Left hindlimb (tissue), 1 donor: ENCODE results near the gene ATP9A.
"Not testable (repeated sequence)": the region's sequence is repeated elsewhere in the genome, so short reads cannot be mapped to it uniquely, and the experiment has no call there.

Source experiments
- DNase-seq: peaks from one replicate; pipeline ENCODE4 v3.0.0-alpha.2; 2018

Gene ATP9A

GRCh38 chr20:51691703-51692102 lies 76.5 kb downstream of the ATP9A start:
- DNase-seq = no peak

GRCh38 chr20:51688600-51689244 lies 79.5 kb downstream of the ATP9A start:
- DNase-seq = no peak

GRCh38 chr20:51687630-51688029 lies 80.6 kb downstream of the ATP9A start:
- no peak for DNase-seq

DNA sequence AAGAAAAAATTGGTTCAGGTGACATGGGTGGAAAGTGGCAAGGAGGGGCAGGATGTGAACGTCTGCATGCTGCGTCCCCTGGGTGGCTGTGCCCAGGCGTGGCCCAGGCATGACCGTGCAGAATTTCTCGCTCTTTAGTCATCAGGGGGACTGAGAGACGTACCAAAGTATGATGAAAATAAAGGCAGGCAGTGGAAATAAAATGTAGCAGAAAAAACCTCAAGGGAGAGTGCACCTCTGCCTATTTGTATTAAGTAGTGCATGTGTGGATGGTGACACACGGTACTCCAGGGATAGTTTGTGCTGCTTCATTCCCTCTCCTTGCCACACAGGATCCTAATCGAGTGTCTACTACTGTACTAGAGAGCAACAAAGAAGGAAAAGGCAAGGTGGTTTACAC lies 81.1 kb downstream of the ATP9A start:
- no peak for DNase-seq

GRCh38 chr20:51685494-51685893 lies 82.7 kb downstream of the ATP9A start:
- DNase-seq = not testable (repeated sequence)

DNA sequence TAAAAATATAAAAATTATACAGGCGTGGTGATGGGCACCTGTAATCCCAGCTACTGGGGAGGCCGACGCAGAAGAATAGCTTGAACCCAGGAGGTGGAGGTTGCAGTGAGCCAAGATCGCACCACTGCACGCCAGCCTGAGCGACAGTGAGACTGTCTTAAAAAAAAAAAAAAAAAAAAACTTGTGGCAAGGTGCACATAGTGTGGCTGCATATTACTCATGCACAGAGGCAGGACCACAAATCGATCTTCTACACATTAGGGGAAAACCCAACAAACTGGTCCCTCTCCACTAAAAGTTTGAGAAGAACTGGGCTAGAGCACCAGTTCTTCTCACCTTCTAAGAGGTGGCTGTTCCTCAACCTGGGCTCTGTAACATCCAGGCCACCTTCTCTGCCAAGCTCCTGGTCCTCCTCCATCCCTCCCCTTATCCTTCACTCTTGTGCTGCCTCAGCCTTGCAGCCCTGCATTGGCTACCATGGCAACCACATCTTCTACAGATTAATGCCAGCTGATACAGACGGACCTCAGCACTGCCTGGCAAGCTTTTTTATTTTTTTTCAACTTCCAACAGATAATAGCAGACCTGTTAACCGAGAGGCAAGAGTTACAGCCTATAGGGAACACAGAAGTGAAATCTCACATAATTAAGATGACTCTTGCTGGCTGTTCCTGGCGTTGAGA lies 88.0 kb downstream of the ATP9A start:
- DNase-seq = no peak

DNA sequence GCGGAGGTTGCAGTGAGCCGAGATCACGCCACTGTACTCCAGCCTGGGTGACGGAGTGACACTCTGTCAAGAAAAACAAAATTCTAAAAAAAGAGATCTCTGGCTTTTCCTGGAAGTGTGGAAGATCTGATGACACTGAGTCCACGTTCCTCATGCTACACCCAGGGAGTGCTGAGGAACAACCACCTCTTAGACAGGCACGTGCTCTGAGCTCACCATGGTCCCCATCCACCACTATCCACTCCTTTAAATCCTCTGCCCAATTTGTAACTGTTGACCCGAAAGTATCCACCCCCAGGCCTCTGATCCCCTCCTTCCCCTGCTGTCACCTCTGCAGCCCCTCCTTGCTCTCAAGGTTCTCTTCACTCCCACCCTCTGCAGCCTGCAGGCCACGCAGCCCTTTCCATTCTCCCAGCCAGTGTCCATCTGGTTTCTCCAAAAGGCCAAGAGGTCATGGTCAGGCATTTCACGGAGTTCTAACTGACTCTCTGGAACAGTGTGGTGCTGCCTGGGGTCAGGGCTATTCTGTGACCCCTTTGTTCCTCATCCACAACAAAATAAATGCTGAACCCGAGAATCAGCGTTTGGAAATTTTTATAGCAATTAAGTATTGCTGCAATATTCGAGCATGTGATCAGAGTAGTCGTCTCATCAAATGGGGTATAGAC lies 88.8 kb downstream of the ATP9A start:
- no peak for DNase-seq

- peak; percentile 54 for DNase-seq
Observed at GRCh38 chr20:51678026-51678697, 90.0 kb downstream of the ATP9A start.

DNA sequence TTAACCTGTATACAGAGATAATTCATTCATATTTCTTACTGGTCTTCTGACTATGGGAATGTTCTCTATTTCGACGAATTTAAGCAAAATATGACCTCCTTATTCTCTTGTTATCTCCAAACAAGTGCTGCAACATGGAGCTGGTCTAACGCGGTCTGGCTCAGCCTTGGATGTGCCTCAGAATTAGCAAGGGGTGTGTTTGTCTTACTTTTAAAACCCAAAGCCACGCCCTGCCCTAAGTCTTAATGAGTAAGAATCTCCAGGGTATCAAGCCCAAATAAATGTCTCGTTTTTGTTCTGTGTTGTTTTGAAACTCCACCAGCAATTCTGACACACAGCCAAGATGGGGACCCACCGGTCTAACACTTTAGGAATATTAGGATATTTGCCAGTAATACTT lies 99.2 kb downstream of the ATP9A start:
- no peak for DNase-seq

DNA sequence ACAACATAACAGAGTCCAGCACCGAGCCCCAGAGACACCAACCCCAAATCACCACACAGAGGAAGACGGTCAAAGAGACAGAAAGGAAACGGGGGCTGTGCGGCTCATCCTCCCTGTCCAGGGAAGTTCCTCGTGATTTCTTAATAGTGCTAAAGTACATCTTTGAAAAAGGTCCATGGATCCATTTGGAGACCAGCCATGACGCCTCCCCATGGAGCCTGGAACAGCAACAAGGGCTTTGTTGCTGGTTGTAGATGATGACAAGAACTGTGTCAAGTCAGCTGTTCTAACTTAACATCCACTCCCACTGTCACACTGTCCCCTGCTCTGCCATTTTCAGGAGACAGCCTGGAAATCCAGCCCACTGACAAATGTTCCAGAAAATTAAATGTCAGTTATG lies 99.7 kb downstream of the ATP9A start:
- no peak for DNase-seq

- DNase-seq = no peak
Observed at GRCh38 chr20:51667491-51667890, 100.7 kb downstream of the ATP9A start.

- no peak for DNase-seq
Observed at GRCh38 chr20:51667002-51667408, 101.2 kb downstream of the ATP9A start.

DNA sequence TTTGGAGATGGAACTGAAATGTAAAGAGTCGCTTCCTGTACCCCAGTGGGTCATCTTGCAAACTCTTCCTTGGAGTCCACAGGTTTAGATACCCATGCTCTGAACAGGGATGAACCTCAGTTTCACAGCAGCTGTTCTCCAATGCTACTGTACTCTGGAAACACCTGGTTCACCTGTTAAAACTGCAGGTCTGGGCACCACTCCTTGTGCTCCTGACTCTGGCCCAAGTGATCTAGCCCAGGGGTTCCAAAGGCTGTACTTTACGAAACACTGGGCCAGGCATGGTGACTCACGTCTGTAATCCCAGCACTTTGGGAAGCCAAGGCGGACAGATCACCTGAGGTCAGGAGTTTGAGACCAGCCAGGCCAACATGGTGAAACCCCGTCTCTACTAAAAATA lies 102.1 kb downstream of the ATP9A start:
- no peak for DNase-seq

DNA sequence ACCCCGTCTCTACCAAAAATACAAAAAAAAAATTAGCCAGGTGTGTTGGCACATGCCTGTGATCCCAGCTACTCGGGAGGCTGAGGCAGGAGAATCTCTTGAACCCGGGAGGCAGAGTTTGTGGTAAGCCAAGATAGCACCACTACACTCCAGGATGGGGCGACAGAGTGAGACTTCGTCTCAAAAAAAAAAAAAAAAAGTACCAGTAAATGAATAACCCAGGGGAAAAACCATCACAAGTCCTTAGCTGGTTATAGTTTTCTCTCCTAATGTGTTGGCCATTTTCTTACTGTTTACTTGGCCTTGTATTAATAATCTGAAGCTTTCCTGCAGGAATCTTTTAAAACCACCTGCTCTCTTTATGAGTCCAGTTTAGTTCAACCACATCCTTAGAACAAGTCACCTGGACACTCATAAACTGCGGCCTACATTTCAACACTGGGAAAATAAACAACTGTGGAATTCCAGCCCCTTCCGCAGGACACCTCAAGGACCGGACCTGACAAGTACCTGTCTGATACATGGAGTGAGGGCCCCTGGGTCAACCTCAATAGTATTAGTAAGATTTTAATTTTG lies 102.6 kb downstream of the ATP9A start:
- no peak for DNase-seq

DNA sequence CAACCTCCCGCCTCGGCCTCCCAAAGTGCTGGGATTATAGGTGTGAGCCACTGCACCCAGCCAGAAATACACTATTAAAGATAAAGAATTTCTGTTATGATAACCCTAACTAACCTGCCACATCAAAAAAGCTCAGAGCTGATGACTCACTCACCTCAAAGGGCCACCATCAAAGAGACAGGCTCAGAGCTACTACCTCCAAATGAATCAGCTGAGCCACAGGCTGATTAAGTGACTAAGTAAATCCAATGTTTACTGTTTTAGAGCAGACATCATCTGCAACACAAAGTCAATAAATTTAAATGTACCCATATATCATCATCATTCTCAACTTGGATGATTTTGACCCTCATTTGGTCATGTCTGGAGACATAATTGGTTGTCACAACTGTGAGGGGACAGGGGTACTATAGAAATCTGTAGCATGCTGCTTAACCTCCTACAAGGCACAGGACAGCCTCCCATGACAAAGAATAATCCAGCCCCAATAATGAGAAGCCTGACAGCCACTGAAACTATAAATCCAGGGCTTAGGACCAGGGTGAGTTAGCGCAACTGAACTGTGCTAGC lies 106.5 kb downstream of the ATP9A start:
- no peak for DNase-seq

GRCh38 chr20:51660672-51661608 lies 107.2 kb downstream of the ATP9A start:
- no peak for DNase-seq

GRCh38 chr20:51659491-51660050 lies 108.6 kb downstream of the ATP9A start:
- DNase-seq = no peak

GRCh38 chr20:51656726-51657260 lies 111.4 kb downstream of the ATP9A start:
- no peak for DNase-seq

- not testable (repeated sequence) for DNase-seq
Observed at GRCh38 chr20:51656089-51656488, 112.1 kb downstream of the ATP9A start.

DNA sequence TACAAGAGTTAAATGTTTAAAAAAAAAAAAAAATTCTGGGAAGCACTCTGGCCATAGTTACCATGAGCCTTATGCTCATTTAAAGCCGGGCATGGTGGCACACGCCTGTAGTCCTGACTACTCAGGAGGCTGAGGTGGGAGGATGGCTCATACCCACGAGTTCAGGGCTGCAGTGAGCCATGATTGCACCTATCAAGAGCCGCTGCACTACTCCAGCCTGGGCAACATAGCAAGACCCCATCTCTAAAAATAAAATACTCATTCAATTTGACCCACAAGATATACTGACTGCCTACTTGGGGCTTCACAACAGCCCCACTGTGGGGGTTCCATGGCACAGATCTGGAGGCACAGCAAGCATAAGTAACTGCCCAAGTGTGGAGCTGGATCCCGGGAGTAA lies 113.7 kb downstream of the ATP9A start:
- no peak for DNase-seq

GRCh38 chr20:51654060-51654459 lies 114.1 kb downstream of the ATP9A start:
- no peak for DNase-seq
